Activated T-cell treated with anti-CD3 and anti-CD28 coated beads for 24 hours (primary cell): ENCODE data around the gene AFAP1.

Experiments
- DNase-seq: peaks from one replicate; pipeline ENCODE4 v3.0.0-alpha.2; 2020; ENCODE audit warnings: low read depth

AFAP1 gene

GRCh38 chr4:7767966-7768365 lies 171.7 kb downstream of the AFAP1 start:
- no peak for DNase-seq

- DNase-seq = no peak
Measured at GRCh38 chr4:7767526-7767925, 172.1 kb downstream of the AFAP1 start.

GRCh38 chr4:7766661-7767345 lies 172.9 kb downstream of the AFAP1 start:
- no peak for DNase-seq

GRCh38 chr4:7766086-7766485 lies 173.6 kb downstream of the AFAP1 start:
- no peak for DNase-seq

GRCh38 chr4:7765666-7766065 lies 174.0 kb downstream of the AFAP1 start:
- no peak for DNase-seq

- no peak for DNase-seq
Measured at GRCh38 chr4:7764466-7764865, 175.2 kb downstream of the AFAP1 start.

GRCh38 chr4:7763788-7764187 lies 175.9 kb downstream of the AFAP1 start:
- no peak for DNase-seq

- no peak for DNase-seq
Measured at GRCh38 chr4:7763106-7763505, 176.6 kb downstream of the AFAP1 start.

GRCh38 chr4:7762376-7763030 lies 177.2 kb downstream of the AFAP1 start:
- DNase-seq = no peak

- DNase-seq = peak; percentile 38
Measured at GRCh38 chr4:7761720-7762119, 177.9 kb downstream of the AFAP1 start.

GRCh38 chr4:7761312-7761711 lies 178.3 kb downstream of the AFAP1 start:
- no peak for DNase-seq

GRCh38 chr4:7760706-7761105 lies 179.0 kb downstream of the AFAP1 start:
- no peak for DNase-seq

GRCh38 chr4:7760228-7760627 lies 179.4 kb downstream of the AFAP1 start:
- no peak for DNase-seq

- no peak for DNase-seq
Measured at GRCh38 chr4:7759635-7760034, 180.0 kb downstream of the AFAP1 start.

GRCh38 chr4:7759216-7759615 lies 180.4 kb downstream of the AFAP1 start:
- peak; percentile 61 for DNase-seq

- DNase-seq = no peak
Measured at GRCh38 chr4:7758476-7758875, 181.2 kb downstream of the AFAP1 start.

- DNase-seq = no peak
Measured at GRCh38 chr4:7757501-7758471, 181.9 kb downstream of the AFAP1 start.

- DNase-seq = no peak
Measured at GRCh38 chr4:7756561-7757355, 182.9 kb downstream of the AFAP1 start.

GRCh38 chr4:7756071-7756470 lies 183.6 kb downstream of the AFAP1 start:
- DNase-seq = no peak

GRCh38 chr4:7755561-7755960 lies 184.1 kb downstream of the AFAP1 start:
- no peak for DNase-seq

- no peak for DNase-seq
Measured at GRCh38 chr4:7754565-7755262, 184.9 kb downstream of the AFAP1 start.
